DND-41 (cell line): ENCODE data around the gene C2CD2L.
A peak's percentile ranks its signal among the peaks of the same experiment; 100 is the strongest.
"Not testable (repeated sequence)": the region's sequence is repeated elsewhere in the genome, so short reads cannot be mapped to it uniquely, and the experiment has no call there.

Source experiments
- ATAC-seq: fragments of 200-7000 bp; cut with Tn5 transposase; 3 replicates; pipeline ENCODE4 v1.9.1; 2021; ENCODE audit warnings: low read depth; ENCODE audit not compliant: insufficient read depth
- DNase-seq: peaks from one replicate; pipeline ENCODE4 v3.0.0-alpha.2; 2020
- H2AFZ ChIP-seq: 2 replicates; pipeline ENCODE4 v1.6.0; 2012; ENCODE audit warnings: low read depth, low read length
- H3K27ac ChIP-seq: 2 replicates; pipeline ENCODE4 v1.5.1; 2012; ENCODE audit warnings: low read length, inconsistent platforms
- H3K27me3 ChIP-seq: fragments of 200-600 bp; sonication (generic); 2 replicates; pipeline ENCODE4 v1.6.0; 2012; ENCODE audit warnings: low read length, mild to moderate bottlenecking, inconsistent platforms; ENCODE audit not compliant: insufficient read depth, poor library complexity
- H3K36me3 ChIP-seq: 2 replicates; pipeline ENCODE4 v1.5.1; 2012; ENCODE audit warnings: low read length, inconsistent platforms; ENCODE audit not compliant: insufficient read depth
- H3K4me1 ChIP-seq: 2 replicates; pipeline ENCODE4 v1.5.1; 2012; ENCODE audit warnings: mild to moderate bottlenecking, low read length; ENCODE audit not compliant: insufficient read depth
- H3K4me2 ChIP-seq: 2 replicates; pipeline ENCODE4 v1.6.0; 2012; ENCODE audit warnings: mild to moderate bottlenecking, moderate library complexity, low read length, inconsistent platforms; ENCODE audit not compliant: insufficient read depth
- H3K4me3 ChIP-seq, 2 experiments: fragments of 200-600 bp in 1 of 2; shearing (Covaris generic) in 1 of 2; 2 replicates each; pipeline ENCODE4 v1.5.1; 2012 to 2016; ENCODE audit warnings: inconsistent platforms in 2 of 2, low read length in 2 of 2, mild to moderate bottlenecking in 2 of 2, low read depth in 1 of 2, moderate library complexity in 1 of 2
- H3K79me2 ChIP-seq: 2 replicates; pipeline ENCODE4 v1.6.0; 2012; ENCODE audit warnings: low read length, inconsistent platforms; ENCODE audit not compliant: insufficient read depth
- H3K9ac ChIP-seq: 2 replicates; pipeline ENCODE4 v1.6.0; 2012; ENCODE audit warnings: low read depth, mild to moderate bottlenecking, inconsistent platforms, low read length, moderate library complexity
- H3K9me3 ChIP-seq: 2 replicates; pipeline ENCODE4 v1.5.1; 2012; ENCODE audit warnings: low read length, moderate library complexity, mild to moderate bottlenecking, inconsistent platforms; ENCODE audit not compliant: insufficient read depth, severe bottlenecking
- H4K20me1 ChIP-seq: 2 replicates; pipeline ENCODE4 v1.6.0; 2012; ENCODE audit warnings: low read length; ENCODE audit not compliant: insufficient read depth
- EZH2 ChIP-seq: IDR thresholded peaks from 3 replicates; pipeline ENCODE4 v1.6.1; 2012; ENCODE audit warnings: borderline replicate concordance, low read depth, mild to moderate bottlenecking, moderate library complexity, low read length, inconsistent platforms; ENCODE audit not compliant: severe bottlenecking
- TF ChIP-seq, protein P1 (sequence below): IDR thresholded peaks from 2 replicates; pipeline ENCODE4 v1.5.1; 2012; ENCODE audit warnings: borderline replicate concordance, low read length, moderate library complexity, mild to moderate bottlenecking; ENCODE audit not compliant: poor library complexity, severe bottlenecking; ENCODE audit errors: extremely low read depth

The C2CD2L gene

DNA sequence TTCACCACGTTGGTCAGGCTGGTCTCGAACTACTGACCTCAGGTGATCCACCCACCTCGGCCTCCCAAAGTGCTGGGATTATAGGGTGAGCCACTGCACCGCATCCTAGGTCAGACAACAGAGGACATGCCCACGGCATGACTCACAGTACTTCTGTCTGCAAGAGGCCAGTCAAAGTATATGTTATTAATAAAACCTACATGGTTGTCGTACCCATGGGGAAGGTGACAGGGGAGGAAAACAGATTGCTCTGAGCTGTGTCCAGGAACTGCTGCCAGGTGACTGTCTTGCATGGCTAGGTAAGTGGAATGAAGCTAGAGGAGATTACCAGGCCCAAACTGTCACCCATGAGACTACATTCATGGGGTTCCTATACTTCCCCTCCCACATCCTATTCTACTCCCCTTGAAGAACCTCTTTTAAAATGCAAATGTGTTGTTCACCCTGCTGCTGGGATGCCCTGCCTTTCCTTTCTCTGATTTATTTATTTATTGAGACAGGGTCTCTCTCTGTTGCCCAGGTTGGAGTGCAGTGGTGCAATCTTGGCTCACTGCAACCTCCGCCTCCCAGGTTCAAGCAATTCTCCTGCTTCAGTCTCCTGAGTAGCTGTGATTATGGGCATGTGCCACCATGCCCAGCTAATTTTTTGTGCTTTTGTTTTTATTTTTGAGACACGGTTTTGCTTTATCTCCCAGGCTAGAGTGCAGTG is 59.4 kb downstream of the C2CD2L start:
- H3K27me3 ChIP-seq: no peaks in the 10 kb centered on the region
- peaks cover 16% of the 10 kb centered on the region for H3K4me1 ChIP-seq
- no peak overlapping the region for H3K4me3 ChIP-seq
- ATAC-seq (no peak), DNase-seq (no peak)
- no peak overlapping the region for H3K9ac ChIP-seq
- no peak overlapping the region for H3K27ac ChIP-seq
- no peaks in the 10 kb centered on the region for H3K79me2 ChIP-seq
- H2AFZ ChIP-seq: no peak overlapping the region
- H3K36me3 ChIP-seq: no peaks in the 10 kb centered on the region
- H3K4me2 ChIP-seq: no peak overlapping the region
- TF ChIP-seq EZH2: no peak
- TF ChIP-seq, protein P1, sequence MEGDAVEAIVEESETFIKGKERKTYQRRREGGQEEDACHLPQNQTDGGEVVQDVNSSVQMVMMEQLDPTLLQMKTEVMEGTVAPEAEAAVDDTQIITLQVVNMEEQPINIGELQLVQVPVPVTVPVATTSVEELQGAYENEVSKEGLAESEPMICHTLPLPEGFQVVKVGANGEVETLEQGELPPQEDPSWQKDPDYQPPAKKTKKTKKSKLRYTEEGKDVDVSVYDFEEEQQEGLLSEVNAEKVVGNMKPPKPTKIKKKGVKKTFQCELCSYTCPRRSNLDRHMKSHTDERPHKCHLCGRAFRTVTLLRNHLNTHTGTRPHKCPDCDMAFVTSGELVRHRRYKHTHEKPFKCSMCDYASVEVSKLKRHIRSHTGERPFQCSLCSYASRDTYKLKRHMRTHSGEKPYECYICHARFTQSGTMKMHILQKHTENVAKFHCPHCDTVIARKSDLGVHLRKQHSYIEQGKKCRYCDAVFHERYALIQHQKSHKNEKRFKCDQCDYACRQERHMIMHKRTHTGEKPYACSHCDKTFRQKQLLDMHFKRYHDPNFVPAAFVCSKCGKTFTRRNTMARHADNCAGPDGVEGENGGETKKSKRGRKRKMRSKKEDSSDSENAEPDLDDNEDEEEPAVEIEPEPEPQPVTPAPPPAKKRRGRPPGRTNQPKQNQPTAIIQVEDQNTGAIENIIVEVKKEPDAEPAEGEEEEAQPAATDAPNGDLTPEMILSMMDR: no peak
- no peaks in the 10 kb centered on the region for H4K20me1 ChIP-seq
- H3K9me3 ChIP-seq: no peaks in the 10 kb centered on the region

DNA sequence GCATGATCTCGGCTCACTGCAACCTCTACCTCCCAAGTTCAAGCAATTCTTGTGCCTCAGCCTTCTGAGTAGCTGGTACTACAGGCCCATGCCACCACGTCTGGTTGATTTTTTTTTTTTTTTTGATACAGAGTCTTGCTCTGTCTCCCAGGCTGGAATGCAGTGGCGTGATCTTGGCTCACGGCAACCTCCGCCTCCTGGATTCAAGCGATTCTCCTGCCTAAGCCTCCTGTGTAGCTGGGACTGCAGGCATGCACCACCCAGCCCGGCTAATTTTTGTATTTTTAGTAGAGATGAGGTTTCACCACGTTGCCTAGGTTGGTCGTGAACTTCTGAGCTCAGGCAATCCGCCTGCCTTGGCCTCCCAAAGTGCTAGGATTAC is 59.9 kb downstream of the C2CD2L start:
- not testable (repeated sequence) for H3K4me2 ChIP-seq, H3K27ac ChIP-seq, DNase-seq, H3K9me3 ChIP-seq, H3K9ac ChIP-seq, H3K27me3 ChIP-seq, H3K36me3 ChIP-seq, ATAC-seq, H4K20me1 ChIP-seq, H2AFZ ChIP-seq, H3K4me3 ChIP-seq, H3K79me2 ChIP-seq
- H3K4me1 ChIP-seq: peaks cover 16% of the 10 kb centered on the region

DNA sequence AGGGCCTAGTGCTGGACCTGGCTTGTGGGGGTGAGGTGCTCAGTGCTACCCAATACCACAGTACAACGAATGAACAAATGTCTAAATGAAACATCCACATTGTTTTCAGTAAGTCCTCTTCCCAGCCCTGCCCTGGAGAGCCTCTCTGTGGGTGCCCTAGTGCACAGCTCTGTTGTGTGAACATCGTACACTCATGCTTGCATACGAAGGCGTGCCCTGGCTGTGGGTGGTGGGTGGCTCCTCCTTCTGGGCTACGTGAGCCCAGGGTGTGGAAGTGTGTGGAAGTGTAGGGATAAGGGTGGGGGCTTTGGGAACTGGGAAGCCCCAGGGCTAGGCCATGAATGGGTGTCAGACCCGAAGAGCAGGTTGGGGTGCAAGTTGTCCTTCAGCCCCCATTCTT is 60.8 kb downstream of the C2CD2L start:
- H3K79me2 ChIP-seq: no peaks in the 10 kb centered on the region
- peak overlapping the region; percentile 93 for H3K4me2 ChIP-seq
- H3K9ac ChIP-seq: peak overlapping the region; percentile 84
- no peak for ATAC-seq
- H3K9me3 ChIP-seq: no peaks in the 10 kb centered on the region
- peak overlapping the region in 1 of 2 experiments; percentile 88; a peak in 2 of 4 replicates for H3K4me3 ChIP-seq
- no peaks in the 10 kb centered on the region for H3K36me3 ChIP-seq
- no peaks in the 10 kb centered on the region for H3K27me3 ChIP-seq
- no peaks in the 10 kb centered on the region for H4K20me1 ChIP-seq
- no peak for DNase-seq
- peaks cover 16% of the 10 kb centered on the region for H3K4me1 ChIP-seq
- peak overlapping the region; percentile 99; the same call in 1 of the 2 replicates for H2AFZ ChIP-seq
- TF ChIP-seq EZH2: no peak
- TF ChIP-seq, protein P1: no peak
- H3K27ac ChIP-seq: 0 out of 2 replicates have a peak overlapping the region, but pooled peaks have one; percentile 76
